DND-41 (cell line): ENCODE data around the gene TMEM178B.

Experiments used
- ATAC-seq: fragments of 200-7000 bp; cut with Tn5 transposase; 3 replicates; pipeline ENCODE4 v1.9.1; 2021; ENCODE audit warnings: low read depth; ENCODE audit not compliant: insufficient read depth
- DNase-seq: peaks from one replicate; pipeline ENCODE4 v3.0.0-alpha.2; 2020
- H2AFZ ChIP-seq: 2 replicates; pipeline ENCODE4 v1.6.0; 2012; ENCODE audit warnings: low read depth, low read length
- H3K27ac ChIP-seq: 2 replicates; pipeline ENCODE4 v1.5.1; 2012; ENCODE audit warnings: low read length, inconsistent platforms
- H3K27me3 ChIP-seq: fragments of 200-600 bp; sonication (generic); 2 replicates; pipeline ENCODE4 v1.6.0; 2012; ENCODE audit warnings: low read length, mild to moderate bottlenecking, inconsistent platforms; ENCODE audit not compliant: insufficient read depth, poor library complexity
- H3K36me3 ChIP-seq: 2 replicates; pipeline ENCODE4 v1.5.1; 2012; ENCODE audit warnings: low read length, inconsistent platforms; ENCODE audit not compliant: insufficient read depth
- H3K4me1 ChIP-seq: 2 replicates; pipeline ENCODE4 v1.5.1; 2012; ENCODE audit warnings: mild to moderate bottlenecking, low read length; ENCODE audit not compliant: insufficient read depth
- H3K4me2 ChIP-seq: 2 replicates; pipeline ENCODE4 v1.6.0; 2012; ENCODE audit warnings: mild to moderate bottlenecking, moderate library complexity, low read length, inconsistent platforms; ENCODE audit not compliant: insufficient read depth
- H3K4me3 ChIP-seq, 2 experiments: fragments of 200-600 bp in 1 of 2; shearing (Covaris generic) in 1 of 2; 2 replicates each; pipeline ENCODE4 v1.5.1; 2012 to 2016; ENCODE audit warnings: inconsistent platforms in 2 of 2, low read length in 2 of 2, mild to moderate bottlenecking in 2 of 2, low read depth in 1 of 2, moderate library complexity in 1 of 2
- H3K79me2 ChIP-seq: 2 replicates; pipeline ENCODE4 v1.6.0; 2012; ENCODE audit warnings: low read length, inconsistent platforms; ENCODE audit not compliant: insufficient read depth
- H3K9ac ChIP-seq: 2 replicates; pipeline ENCODE4 v1.6.0; 2012; ENCODE audit warnings: low read depth, mild to moderate bottlenecking, inconsistent platforms, low read length, moderate library complexity
- H3K9me3 ChIP-seq: 2 replicates; pipeline ENCODE4 v1.5.1; 2012; ENCODE audit warnings: low read length, moderate library complexity, mild to moderate bottlenecking, inconsistent platforms; ENCODE audit not compliant: insufficient read depth, severe bottlenecking
- H4K20me1 ChIP-seq: 2 replicates; pipeline ENCODE4 v1.6.0; 2012; ENCODE audit warnings: low read length; ENCODE audit not compliant: insufficient read depth
- EZH2 ChIP-seq: IDR thresholded peaks from 3 replicates; pipeline ENCODE4 v1.6.1; 2012; ENCODE audit warnings: borderline replicate concordance, low read depth, mild to moderate bottlenecking, moderate library complexity, low read length, inconsistent platforms; ENCODE audit not compliant: severe bottlenecking
- TF ChIP-seq, protein P1 (sequence below): IDR thresholded peaks from 2 replicates; pipeline ENCODE4 v1.5.1; 2012; ENCODE audit warnings: borderline replicate concordance, low read length, moderate library complexity, mild to moderate bottlenecking; ENCODE audit not compliant: poor library complexity, severe bottlenecking; ENCODE audit errors: extremely low read depth

TMEM178B gene

DNA sequence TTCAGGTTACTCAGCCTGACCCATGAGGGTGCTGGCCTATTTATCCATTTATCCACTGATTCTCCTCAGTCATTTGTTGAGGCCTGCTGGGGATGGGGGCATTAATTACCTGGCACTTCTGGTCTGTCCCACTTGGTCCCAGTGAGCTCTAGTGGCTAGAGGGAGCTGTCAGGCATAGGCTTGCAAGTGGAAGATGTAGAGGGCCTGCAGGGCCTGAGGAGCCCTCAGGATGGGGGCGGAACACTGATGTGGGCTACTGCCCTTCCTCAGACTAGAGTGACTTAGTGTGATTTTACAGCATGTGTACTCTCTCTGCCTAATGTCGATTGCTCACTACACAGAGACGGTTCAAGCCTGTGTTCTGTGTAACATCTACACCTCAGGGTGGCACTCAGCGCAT lies 45.3 kb downstream of the TMEM178B start:
- no peak for DNase-seq
- TF ChIP-seq, protein P1, sequence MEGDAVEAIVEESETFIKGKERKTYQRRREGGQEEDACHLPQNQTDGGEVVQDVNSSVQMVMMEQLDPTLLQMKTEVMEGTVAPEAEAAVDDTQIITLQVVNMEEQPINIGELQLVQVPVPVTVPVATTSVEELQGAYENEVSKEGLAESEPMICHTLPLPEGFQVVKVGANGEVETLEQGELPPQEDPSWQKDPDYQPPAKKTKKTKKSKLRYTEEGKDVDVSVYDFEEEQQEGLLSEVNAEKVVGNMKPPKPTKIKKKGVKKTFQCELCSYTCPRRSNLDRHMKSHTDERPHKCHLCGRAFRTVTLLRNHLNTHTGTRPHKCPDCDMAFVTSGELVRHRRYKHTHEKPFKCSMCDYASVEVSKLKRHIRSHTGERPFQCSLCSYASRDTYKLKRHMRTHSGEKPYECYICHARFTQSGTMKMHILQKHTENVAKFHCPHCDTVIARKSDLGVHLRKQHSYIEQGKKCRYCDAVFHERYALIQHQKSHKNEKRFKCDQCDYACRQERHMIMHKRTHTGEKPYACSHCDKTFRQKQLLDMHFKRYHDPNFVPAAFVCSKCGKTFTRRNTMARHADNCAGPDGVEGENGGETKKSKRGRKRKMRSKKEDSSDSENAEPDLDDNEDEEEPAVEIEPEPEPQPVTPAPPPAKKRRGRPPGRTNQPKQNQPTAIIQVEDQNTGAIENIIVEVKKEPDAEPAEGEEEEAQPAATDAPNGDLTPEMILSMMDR = no peak
- TF ChIP-seq EZH2 = no peak
- Histone ChIP-seq H3K27me3 (no peaks in the 10 kb centered on the region), H3K27ac (no peak overlapping the region), H3K79me2 (no peaks in the 10 kb centered on the region), H3K4me3 (no peak overlapping the region), H3K4me2 (no peak overlapping the region), H3K4me1 (no peaks in the 10 kb centered on the region), H4K20me1 (no peaks in the 10 kb centered on the region), H3K9me3 (no peaks in the 10 kb centered on the region), H2AFZ (no peak overlapping the region), H3K9ac (no peak overlapping the region), H3K36me3 (no peaks in the 10 kb centered on the region)
- ATAC-seq = no peak

DNA sequence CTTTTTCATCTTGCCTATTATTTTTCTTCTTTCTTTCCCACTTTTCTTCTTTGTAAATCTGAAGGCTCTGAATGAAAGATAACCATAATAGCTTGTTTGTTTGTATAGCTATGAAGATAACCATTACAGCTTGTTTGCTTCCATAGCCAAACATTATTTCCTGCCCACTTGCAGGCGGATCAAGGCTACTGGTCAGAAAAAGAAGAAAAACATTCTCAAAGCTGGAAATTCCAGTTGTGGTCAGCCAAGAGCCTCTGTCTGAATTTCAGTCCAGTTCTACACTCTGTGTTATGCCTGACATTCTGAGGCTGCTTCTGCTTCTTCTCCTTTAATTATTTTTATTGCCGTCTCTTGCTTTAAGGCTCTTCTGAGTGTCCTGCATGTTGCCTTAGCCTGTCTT lies 48.9 kb downstream of the TMEM178B start:
- Histone ChIP-seq H4K20me1 (no peaks in the 10 kb centered on the region), H3K79me2 (no peaks in the 10 kb centered on the region), H3K27me3 (no peaks in the 10 kb centered on the region), H3K4me2 (no peak overlapping the region), H2AFZ (no peak overlapping the region), H3K9ac (no peak overlapping the region), H3K36me3 (no peaks in the 10 kb centered on the region), H3K27ac (no peak overlapping the region), H3K4me1 (no peaks in the 10 kb centered on the region), H3K9me3 (no peaks in the 10 kb centered on the region), H3K4me3 (no peak overlapping the region)
- ATAC-seq = no peak
- TF ChIP-seq, protein P1 = no peak
- TF ChIP-seq EZH2 = no peak
- no peak for DNase-seq

- Histone ChIP-seq H3K27me3 (no peaks in the 10 kb centered on the region), H3K79me2 (no peaks in the 10 kb centered on the region), H3K27ac (no peak overlapping the region), H3K4me1 (no peaks in the 10 kb centered on the region), H2AFZ (no peak overlapping the region), H3K4me2 (no peak overlapping the region), H3K9me3 (no peaks in the 10 kb centered on the region), H3K9ac (no peak overlapping the region), H3K4me3 (no peak overlapping the region), H3K36me3 (no peaks in the 10 kb centered on the region), H4K20me1 (no peaks in the 10 kb centered on the region)
- no peak for ATAC-seq
- no peak for TF ChIP-seq EZH2
- TF ChIP-seq, protein P1 = no peak
- no peak for DNase-seq
These were observed 49.7 kb downstream of the TMEM178B start for GRCh38 chr7:141123522-141123921.

DNA sequence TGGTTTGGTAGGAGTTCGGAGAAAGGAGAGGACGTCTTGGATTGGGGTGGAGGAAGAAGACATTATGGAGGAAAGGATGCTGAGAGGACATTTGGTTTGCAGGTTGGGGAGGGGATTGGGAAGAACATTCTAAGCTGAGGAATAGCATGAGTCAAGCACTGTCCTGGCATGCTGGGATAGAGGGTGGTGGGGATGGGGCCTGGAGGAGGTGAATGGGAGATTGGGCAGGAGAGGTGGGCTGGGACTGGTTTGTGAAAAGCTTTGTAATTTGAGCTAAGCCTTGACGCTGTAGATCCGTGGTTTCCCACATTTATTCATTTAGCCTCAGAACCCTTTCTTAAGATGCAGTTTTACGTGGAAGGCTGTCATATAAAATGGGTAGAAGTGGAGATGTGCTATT lies 52.2 kb downstream of the TMEM178B start:
- no peaks in the 10 kb centered on the region for H3K36me3 ChIP-seq
- no peaks in the 10 kb centered on the region for H3K4me1 ChIP-seq
- no peaks in the 10 kb centered on the region for H4K20me1 ChIP-seq
- no peak overlapping the region for H3K27ac ChIP-seq
- DNase-seq = no peak
- no peak overlapping the region for H3K4me2 ChIP-seq
- H3K9me3 ChIP-seq = no peaks in the 10 kb centered on the region
- no peak overlapping the region for H2AFZ ChIP-seq
- ATAC-seq = no peak
- no peak overlapping the region for H3K9ac ChIP-seq
- no peaks in the 10 kb centered on the region for H3K79me2 ChIP-seq
- TF ChIP-seq, protein P1 = no peak
- no peak for TF ChIP-seq EZH2
- no peaks in the 10 kb centered on the region for H3K27me3 ChIP-seq
- H3K4me3 ChIP-seq = no peak overlapping the region
